ENCODE results near the gene LBR. TPM values are rescaled to one million over a fixed set of nuclear protein-coding genes. Genes with fewer than 3 reads are reported as not detected.
A peak's percentile ranks its signal among the peaks of the same experiment; 100 is the strongest.

The LBR gene
- total and polyA plus RNA-seq, 8 donors: 12.3 to 31.6 (median 18.5) TPM

DNA sequence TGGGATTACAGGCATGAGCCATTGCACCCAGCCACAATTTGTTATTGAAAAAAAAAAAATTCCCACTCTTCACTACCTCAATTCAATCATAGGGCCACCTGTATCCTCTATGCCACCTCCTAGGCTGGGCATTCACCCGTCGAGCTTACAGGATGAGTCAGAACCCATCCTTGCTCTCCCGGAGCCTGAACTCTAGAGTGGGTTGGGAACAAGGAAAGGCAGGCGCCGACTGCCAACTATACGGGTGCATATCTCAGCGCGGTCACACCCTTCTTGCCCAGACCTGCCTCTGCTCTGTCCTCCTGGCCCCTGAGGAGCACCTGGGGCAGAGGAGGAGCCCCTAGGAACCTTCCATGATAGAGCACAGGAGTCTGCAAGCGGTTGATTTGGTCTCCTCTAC lies 21.4 kb upstream of the LBR start:
- Histone ChIP-seq H3K4me1 (peaks cover 0 to 26% (median 5%) of the 10 kb centered on the region in 3 donors), H3K4me3 (no peak overlapping the region), H3K36me3 (no peaks in the 10 kb centered on the region), H3K27me3 (no peaks in the 10 kb centered on the region), H3K27ac (no peak overlapping the region), H3K9me3 (no peaks in the 10 kb centered on the region)
- intact Hi-C loops (cut with DNase I): loop anchor here in 1 of 3 donors (10.0 kb wide), 1 partner anchor 134 kb away; no protein-coding TSS in a partner anchor
- DNase-seq: no peak
- no peak for FAIRE-seq
- 82 to 89% methylated on average over 9 of the region's 9 CpGs for WGBS, 2 donors
- ATAC-seq: peak in 2 of 4 donors; percentile 17 to 38
- TF ChIP-seq, protein P1, sequence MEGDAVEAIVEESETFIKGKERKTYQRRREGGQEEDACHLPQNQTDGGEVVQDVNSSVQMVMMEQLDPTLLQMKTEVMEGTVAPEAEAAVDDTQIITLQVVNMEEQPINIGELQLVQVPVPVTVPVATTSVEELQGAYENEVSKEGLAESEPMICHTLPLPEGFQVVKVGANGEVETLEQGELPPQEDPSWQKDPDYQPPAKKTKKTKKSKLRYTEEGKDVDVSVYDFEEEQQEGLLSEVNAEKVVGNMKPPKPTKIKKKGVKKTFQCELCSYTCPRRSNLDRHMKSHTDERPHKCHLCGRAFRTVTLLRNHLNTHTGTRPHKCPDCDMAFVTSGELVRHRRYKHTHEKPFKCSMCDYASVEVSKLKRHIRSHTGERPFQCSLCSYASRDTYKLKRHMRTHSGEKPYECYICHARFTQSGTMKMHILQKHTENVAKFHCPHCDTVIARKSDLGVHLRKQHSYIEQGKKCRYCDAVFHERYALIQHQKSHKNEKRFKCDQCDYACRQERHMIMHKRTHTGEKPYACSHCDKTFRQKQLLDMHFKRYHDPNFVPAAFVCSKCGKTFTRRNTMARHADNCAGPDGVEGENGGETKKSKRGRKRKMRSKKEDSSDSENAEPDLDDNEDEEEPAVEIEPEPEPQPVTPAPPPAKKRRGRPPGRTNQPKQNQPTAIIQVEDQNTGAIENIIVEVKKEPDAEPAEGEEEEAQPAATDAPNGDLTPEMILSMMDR (IDR thresholded peaks at IDR 0.05): no peak

DNA sequence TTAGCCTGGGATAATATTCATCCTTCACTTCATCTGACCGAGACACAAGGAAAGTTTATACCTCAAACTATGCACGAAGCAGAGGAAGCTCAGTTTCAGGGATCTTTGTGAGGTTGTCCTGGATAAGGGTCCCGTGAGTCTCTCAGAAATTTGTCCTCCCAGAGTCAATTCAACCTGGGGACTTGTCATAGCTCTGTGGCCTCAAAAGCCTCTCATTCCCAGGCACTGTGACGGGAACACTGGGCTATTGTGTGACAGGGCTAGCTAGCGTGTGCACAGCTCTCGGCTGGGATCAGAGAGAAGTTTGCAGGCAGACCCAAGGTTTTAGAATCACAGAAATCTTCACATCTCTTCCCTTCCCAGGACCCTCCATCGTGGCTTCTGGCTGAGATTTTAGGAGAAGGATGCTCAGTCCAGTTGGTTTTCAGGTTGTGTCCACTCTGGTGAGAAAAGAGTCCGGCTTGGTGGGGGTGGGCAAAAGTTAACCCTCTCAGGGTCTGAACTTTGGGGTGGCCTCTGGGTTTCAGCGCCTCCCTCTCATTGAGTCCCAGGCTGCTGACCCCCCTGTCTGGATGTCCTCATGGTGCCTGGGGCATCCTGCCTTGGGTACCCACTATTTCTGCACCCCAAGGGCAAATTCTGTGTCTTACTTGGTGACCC lies 20.4 kb upstream of the LBR start:
- intact Hi-C loops (cut with DNase I): loop anchor here in 1 of 3 donors (10.0 kb wide), 1 partner anchor 133 kb away; no protein-coding TSS in a partner anchor
- FAIRE-seq: no peak

DNA sequence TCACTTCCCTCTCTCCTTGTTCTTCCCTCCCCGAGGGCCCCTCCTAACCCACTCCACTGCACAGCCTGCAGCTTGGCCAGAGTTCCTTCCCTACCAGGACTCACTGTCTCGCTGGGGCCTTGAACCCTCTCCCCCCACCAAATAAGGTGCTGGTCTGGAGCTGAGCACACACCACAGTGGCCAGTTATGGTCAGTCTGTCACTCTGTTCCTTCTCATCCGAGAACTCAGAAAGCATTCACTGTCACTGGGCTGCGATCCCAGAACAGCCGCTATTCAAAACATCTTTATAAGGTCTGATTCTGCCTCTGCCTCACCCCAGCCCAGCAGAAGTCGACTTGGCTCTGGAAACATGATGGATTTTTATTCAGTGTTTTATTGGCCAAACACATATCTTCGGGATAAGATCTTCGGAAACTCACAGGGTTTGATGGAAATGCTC lies 19.8 kb upstream of the LBR start:
- no peak overlapping the region for H3K4me3 ChIP-seq
- H3K4me1 ChIP-seq: peaks cover 0 to 28% (median 5%) of the 10 kb centered on the region in 3 donors
- no peaks in the 10 kb centered on the region for H3K36me3 ChIP-seq
- no peaks in the 10 kb centered on the region for H3K9me3 ChIP-seq
- TF ChIP-seq, protein P1 (IDR thresholded peaks at IDR 0.05): no peak
- H3K27ac ChIP-seq: no peak overlapping the region
- intact Hi-C loops (cut with DNase I): loop anchor here in 1 of 3 donors (10.0 kb wide), 1 partner anchor 133 kb away; no protein-coding TSS in a partner anchor
- no peaks in the 10 kb centered on the region for H3K27me3 ChIP-seq
- ATAC-seq (peak in 2 of 4 donors; percentile 3 to 5), DNase-seq (no peak), FAIRE-seq (no peak)
- WGBS, 2 donors: 59 to 67% methylated on average over 8 of the region's 8 CpGs

More for the DNA sequence above, 20.4 kb upstream of the LBR start:
- DNase-seq (no peak), ATAC-seq (no peak)
- WGBS, 2 donors: 62 to 71% methylated on average over 9 of the region's 9 CpGs
- Histone ChIP-seq H3K4me1 (peaks cover 0 to 23% (median 2%) of the 10 kb centered on the region in 3 donors), H3K36me3 (no peaks in the 10 kb centered on the region), H3K27me3 (no peaks in the 10 kb centered on the region), H3K4me3 (no peak overlapping the region), H3K9me3 (no peaks in the 10 kb centered on the region), H3K27ac (no peak overlapping the region)
- TF ChIP-seq, protein P1 (IDR thresholded peaks at IDR 0.05): no peak

DNA sequence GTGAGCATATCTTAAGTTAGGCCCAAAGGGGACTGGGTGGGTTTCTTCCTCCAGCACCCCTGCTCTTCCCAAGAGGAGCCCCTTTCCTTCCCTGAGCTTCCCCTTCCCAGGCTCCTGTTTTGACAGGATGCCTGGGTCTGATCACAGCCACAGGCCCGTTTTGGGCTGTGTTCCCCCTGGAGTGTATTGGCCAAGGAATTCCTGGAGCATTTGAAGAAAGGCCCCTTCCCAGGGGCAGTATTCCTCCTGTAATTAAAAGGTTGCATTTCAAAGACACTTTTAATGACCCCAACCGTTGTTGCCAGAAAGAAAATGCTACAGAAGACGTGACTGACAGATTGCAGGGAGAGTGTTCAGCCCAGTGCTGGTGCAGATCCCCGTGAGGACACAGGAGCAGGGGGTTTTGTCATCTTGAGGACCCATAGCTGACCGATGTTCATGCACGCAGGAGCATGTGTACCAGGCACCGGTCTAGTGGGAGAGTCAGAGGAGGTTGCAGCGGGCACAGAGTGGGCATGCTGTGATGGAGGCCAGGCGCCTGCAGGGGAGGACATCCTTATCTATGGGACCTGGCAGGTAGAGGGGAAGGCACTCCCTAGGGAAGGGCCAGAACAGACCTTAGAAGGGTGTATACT lies 19.3 kb upstream of the LBR start:
- FAIRE-seq: no peak
- Histone ChIP-seq H3K9me3 (no peaks in the 10 kb centered on the region), H3K4me3 (no peak overlapping the region), H3K27me3 (no peaks in the 10 kb centered on the region), H3K36me3 (no peaks in the 10 kb centered on the region), H3K27ac (no peak overlapping the region), H3K4me1 (peaks cover 2 to 30% (median 5%) of the 10 kb centered on the region in 3 donors)
- WGBS, 2 donors: 77% methylated on average over 9 of the region's 9 CpGs
- intact Hi-C loops (cut with DNase I): loop anchor here in 1 of 3 donors (10.0 kb wide), 1 partner anchor 132 kb away; no protein-coding TSS in a partner anchor
- TF ChIP-seq, protein P1 (IDR thresholded peaks at IDR 0.05): no peak
- no peak for DNase-seq
- ATAC-seq: no peak

Data from pancreas (tissue), 10 donors.